ENCODE data around the gene URB2.
"Not testable (repeated sequence)": the region's sequence is repeated elsewhere in the genome, so short reads cannot be mapped to it uniquely, and the experiment has no call there.

The URB2 gene

DNA sequence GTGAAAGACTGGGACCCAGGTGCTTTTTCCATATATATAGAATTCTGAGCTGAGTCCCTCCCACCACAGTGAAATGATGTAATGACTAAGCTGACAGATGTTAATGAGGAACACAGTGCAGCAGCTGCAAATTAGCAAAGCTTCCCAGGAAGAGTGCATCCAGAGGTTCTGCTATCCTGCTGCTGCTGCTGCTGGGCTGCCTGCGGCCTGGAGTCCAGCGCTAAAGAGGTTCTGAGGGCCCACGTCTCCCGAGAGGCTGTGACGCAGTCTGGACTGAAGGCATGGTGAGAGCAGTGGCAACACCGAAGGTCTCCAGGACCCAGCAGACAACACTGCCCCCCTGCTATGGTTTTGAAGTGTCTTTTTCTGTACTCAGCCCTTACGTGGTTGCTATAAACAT lies 63.9 kb downstream of the URB2 start:
- no peak for DNase-seq (ENCODE audit: low read depth in 2 of 2, low spot score in 1 of 2)

- DNase-seq (ENCODE audit: low read depth in 2 of 2, low spot score in 1 of 2): no peak
Measured at GRCh38 chr1:229690662-229691061, 64.6 kb downstream of the URB2 start.

- DNase-seq (ENCODE audit: low read depth in 2 of 2, low spot score in 1 of 2): no peak
Measured at GRCh38 chr1:229691362-229691761, 65.3 kb downstream of the URB2 start.

- no peak for DNase-seq (ENCODE audit: low read depth in 2 of 2, low spot score in 1 of 2)
Measured at GRCh38 chr1:229693129-229693900, 67.3 kb downstream of the URB2 start.

DNA sequence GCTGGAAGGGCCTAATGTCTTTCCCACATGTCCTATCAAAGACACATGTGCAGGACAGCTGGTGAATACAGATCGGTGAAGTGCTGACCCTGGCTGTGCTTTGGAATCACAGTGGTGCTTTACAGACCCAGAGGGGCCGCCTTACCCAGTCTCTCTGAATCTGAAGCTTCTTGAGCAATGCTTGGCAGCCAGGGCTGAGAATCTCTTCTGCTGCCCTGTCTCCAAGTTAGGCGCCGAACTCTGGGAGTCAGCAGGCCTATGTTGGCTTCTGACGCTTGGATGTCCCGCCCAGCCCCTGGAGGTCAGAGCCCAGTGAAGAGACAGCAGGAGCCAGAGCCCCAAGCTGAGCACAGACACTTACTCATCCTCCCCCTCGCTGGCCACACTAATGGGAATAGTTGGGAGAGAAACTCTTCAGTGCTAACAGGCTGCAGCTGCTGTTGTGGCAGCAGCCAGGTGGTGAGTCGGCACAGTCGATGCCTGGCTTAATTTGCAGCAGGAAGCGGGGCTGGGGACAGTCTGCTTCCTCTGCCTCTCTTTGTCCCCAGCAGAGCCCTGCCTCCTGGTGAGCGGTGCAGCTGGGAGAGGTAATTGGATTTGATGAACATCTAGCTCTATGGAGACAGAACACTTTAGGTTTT lies 68.1 kb downstream of the URB2 start:
- no peak for DNase-seq (ENCODE audit: low read depth in 2 of 2, low spot score in 1 of 2)

DNA sequence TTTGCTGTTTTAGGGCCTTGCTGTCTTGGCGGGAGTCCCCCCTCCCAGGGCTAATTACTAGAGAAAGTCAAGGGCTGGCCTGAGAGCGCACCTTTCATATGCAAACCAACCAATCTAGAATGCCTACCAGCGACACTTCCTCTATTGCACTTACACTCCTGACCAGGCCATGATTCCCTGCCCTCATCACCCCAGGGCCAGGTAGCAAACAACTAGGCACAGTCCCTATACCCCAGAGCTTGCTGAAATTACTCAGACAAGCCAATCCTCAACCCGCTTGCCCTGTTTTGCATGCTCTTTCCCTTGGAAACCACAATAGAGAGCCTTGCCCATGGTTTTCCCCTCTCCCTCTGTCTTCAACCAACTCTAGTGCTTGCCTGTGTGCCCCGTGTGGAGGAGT lies 70.3 kb downstream of the URB2 start:
- no peak for DNase-seq (ENCODE audit: low read depth in 2 of 2, low spot score in 1 of 2)

GRCh38 chr1:229699613-229700267 lies 73.7 kb downstream of the URB2 start:
- no peak for DNase-seq (ENCODE audit: low read depth in 2 of 2, low spot score in 1 of 2)

DNA sequence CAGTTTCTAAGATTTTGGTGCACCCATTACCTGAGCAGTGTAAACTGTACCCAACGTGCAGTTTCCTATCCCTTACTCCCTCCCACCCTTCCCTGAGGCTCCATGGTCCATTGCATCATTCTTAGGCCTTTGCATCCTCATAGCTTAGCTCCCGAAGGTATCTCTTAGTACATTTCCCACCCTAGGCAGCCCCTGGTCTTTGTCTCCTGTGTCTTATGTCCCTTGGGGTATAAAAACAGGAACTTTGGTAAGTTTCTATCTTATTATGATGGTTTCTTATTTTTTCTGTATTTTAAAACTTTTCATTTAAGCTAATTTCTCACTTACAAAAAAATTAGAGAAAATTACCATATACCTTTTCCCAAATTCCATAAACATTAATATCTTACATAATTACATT lies 78.1 kb downstream of the URB2 start:
- DNase-seq (ENCODE audit: low read depth in 2 of 2, low spot score in 1 of 2): no peak

- DNase-seq (ENCODE audit: low read depth in 2 of 2, low spot score in 1 of 2): not testable (repeated sequence)
Measured at GRCh38 chr1:229705152-229705551, 79.1 kb downstream of the URB2 start.

- not testable (repeated sequence) for DNase-seq (ENCODE audit: low read depth in 2 of 2, low spot score in 1 of 2)
Measured at GRCh38 chr1:229707127-229707526, 81.1 kb downstream of the URB2 start.

- DNase-seq (ENCODE audit: low read depth in 2 of 2, low spot score in 1 of 2): no peak
Measured at GRCh38 chr1:229709500-229710013, 83.5 kb downstream of the URB2 start.

Measured in stimulated activated CD8-positive, alpha-beta memory T cell treated with anti-CD3 and anti-CD28 coated beads, Interleukin-4, amount 100 ng/mL, for 4 hours (primary cell).